Activated CD8-positive, alpha-beta memory T cell treated with anti-CD3 and anti-CD28 coated beads for 36 hours (primary cell): Measurements from ENCODE around the gene MICU1. TPM values are rescaled to one million over a fixed set of nuclear protein-coding genes. Genes with fewer than 3 reads are reported as not detected.

Experiments
- CTCF ChIA-PET: fragments of 350-600 bp; sonication (Branson Sonifier 250); formaldehyde crosslinking; loops from one replicate; lab custom pipeline; 2021; ENCODE audit warnings: antibody characterized with exemption; lab: Charles Lee
- POLR2A ChIA-PET: fragments of 350-600 bp; sonication (Branson Sonifier 250); formaldehyde crosslinking; loops from one replicate; lab custom pipeline; 2021; ENCODE audit warnings: antibody characterized with exemption; lab: Charles Lee
- total RNA-seq, 2 experiments: library from RNA; stranded (reverse); gene quantifications; one replicate each; pipeline ENCODE4 v1.2.3, GENCODE V29; 2021

The MICU1 gene
- total RNA-seq, 2 experiments from 2014 or later, result 24.5 to 27.1 TPM

DNA sequence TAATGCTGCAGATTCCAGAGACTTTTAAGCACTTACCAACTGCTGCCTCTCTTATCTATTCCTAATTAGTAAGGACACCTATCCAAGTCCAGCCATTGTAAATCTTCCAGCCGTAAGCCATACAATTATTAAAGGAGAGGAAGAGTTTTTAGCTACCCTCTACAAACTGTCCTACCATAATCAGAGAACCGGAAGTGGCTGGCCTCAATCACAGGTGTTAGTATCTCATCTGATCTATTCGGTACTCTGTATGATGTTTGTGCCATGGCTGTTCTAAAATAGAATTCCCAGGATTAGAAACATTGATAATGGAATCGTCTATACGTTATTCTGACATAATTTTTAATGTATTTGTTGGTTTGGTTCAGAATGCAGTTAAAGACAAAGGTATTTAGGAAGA lies 102.8 kb downstream of the MICU1 start:
- ChIA-PET POLR2A (no interaction called here), CTCF (interaction anchor here (0.6 kb wide), 1 partner anchor 574 kb away, joined by 3 read pairs; the partner anchor contains the start of gene P4HA1)

DNA sequence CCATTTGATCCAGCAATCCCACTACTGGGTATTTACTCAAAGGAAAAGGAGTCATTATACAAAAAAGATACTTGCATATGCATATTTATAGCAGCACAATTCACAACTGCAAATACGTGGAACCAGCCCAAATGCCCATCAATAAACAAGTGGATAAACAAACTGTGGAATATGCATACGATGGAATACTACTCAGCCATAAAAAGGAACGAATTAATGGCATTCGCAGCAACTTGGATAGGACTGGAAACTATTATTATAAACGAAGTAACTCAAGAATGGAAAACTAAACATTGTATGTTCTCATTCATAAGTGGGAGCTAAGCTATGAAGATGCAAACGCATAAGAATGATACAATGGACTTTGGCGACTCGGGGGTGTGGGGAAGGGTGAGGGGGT lies 108.6 kb downstream of the MICU1 start:
- CTCF ChIA-PET, result no interaction called here

DNA sequence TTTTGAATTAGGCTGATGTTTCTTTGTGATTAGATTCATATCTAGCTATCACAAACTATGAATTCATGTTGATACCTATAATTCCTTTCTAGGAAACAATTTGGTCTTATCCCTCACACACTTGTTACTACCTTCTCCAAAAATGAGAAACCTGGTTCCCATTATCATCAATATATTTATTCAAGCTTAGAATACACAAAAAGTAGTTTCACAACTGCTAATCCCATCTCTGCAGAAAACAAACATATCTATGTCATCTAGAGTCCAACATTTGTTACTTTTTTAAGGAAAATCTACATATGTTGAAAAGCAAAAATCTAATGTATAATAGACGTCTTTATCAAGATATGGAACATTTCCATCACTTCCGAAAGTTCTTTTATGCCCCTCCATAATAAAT lies 110.4 kb downstream of the MICU1 start:
- POLR2A ChIA-PET, result no interaction called here
- CTCF ChIA-PET, result no interaction called here

More for the DNA sequence above, 108.6 kb downstream of the MICU1 start:
- POLR2A ChIA-PET, result no interaction called here

DNA sequence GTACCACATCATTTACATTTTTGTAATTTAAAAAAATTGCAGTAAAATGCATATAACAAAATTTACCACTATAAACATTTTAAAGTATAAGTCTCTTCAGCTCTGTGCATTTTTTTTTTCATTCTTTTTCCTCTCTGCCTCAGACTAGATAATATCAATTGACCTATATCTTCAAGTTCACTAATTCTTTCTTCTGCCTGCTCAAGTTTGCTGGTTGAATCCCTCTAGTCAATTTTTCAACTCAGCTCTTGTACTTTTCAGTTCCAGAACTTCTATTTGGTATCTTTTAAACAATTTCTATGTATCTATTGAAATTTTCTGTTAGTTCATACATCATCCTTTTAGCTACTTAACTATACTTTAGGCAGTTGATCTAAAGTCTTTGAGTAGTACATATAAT lies 112.0 kb downstream of the MICU1 start:
- ChIA-PET CTCF (no interaction called here), POLR2A (no interaction called here)

DNA sequence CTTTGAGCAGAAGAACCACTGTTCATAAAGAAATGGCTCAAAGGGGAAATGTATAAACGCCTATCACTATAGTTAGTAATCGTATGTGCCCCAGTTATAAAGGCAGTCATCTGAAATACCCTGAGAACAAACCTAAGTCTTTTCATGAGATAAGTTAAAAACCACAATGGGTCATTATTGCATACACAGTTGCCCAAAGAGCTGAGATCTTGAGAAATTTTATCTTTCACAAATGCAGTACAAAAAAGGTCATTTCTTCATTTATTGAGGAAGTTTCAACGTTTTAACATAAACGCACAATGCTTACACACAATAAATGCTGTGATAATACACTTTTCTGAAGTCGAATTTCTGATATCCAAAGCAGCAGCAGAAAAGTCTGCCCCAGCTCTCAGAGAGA lies 114.4 kb downstream of the MICU1 start:
- ChIA-PET CTCF (interaction anchor here (0.6 kb wide), 1 partner anchor 38 kb away, joined by 3 read pairs; no protein-coding TSS in a partner anchor), POLR2A (no interaction called here)

DNA sequence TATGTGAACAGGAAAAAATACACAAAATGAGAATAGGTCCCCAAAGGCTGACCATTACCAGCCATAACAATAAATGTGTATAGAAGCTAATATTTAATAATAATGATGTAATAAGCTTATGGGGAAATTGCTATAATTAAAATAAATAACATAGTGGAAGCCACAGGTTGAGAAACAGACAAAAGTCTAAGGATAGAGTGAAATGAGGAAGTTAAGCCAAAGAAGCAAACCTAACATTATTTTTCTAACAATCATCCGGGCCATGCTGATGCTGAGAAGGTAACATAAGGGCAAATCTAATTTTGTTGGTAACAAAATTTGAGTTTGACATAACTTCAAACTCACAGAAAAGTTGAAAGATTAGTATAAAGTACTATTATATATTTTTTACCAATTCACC lies 115.9 kb downstream of the MICU1 start:
- CTCF ChIA-PET, result interaction anchor here (0.5 kb wide), 1 partner anchor 165 kb away, joined by 5 read pairs; no protein-coding TSS in a partner anchor
- POLR2A ChIA-PET, result no interaction called here

DNA sequence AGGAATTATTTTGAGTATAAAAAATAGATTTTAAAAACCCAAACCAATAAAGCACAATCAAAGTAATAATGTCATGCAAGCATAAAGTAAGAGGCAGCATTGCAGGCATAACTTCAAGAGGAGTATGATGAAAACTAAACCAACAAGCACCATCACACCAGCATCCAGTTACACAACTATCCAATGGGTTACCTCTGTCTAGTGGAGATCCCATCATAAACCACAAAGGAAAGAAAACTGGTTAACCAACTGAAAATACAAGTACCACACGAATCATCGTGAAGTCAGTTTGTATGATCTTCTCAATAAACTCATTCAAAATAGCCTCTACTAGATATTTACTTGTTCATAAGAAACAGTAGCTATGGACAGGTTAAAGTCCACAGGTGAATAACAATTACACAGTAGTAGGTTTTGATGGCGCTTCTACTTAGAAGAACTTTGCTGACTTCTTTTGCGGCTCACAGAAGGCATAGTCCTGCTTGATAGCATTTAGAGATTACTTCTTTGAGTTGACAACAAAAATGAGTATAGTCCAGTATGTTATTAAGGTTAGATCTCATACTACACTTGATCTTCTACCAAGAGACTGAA lies 116.6 kb downstream of the MICU1 start:
- CTCF ChIA-PET, result interaction anchor here (0.5 kb wide), 1 partner anchor 166 kb away, joined by 5 read pairs; no protein-coding TSS in a partner anchor
- POLR2A ChIA-PET, result interaction anchor here (0.6 kb wide), 1 partner anchor 649 kb away, joined by 3 read pairs; no protein-coding TSS in a partner anchor

DNA sequence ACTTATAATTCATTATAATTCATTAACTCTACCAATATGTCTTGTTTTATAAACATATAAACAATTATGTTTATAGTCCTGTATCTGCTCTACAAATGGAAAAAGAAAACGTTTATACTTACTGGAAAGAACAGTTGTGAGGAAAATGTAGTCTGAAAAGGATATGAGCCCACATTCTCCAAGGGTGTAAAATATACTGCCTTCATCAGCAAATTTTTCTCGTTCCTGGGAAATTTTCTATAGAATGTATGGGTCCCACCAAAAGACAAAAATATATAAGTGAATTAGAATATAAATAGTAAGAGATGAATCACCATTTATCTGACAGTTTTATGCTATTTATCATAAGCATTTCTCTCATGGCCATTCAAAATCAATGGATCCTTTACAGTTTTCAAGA lies 117.8 kb downstream of the MICU1 start:
- ChIA-PET CTCF (no interaction called here), POLR2A (no interaction called here)

DNA sequence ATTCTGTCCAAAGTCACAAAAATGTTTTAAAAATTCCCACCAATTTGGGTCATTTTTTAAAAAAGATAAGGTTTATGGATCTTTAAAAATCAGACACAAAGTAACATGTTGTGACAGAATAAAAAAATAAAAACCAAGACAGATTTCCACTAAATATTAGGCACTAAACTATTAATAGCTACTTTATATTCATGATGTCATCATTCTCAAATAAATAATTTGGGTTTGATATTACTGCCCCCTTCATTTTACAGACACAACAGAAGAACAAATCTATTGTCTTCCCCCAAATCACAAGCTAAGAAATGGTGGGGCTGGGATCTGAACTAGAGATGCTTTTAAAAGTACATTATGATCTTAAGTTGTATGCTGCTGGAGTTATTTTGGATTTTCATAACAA lies 119.4 kb downstream of the MICU1 start:
- CTCF ChIA-PET, result no interaction called here
- POLR2A ChIA-PET, result no interaction called here

DNA sequence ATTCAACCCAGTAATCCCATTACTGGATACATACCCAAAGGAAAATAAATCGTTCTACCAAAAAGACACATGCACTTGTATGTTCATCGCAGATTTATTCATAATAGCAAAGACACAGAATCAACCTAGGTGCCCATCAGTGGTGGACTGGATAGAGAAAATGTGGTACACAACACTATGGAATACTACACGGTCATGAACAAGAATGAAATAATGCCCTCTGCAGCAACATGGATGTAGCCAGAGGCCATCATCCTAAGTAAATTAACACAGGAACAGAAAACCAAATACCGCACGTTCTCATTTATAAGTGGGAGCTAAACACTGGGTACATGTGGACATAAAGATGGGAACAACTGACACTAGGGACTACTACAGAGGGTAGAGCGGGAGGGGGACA lies 120.4 kb downstream of the MICU1 start:
- CTCF ChIA-PET, result no interaction called here
- POLR2A ChIA-PET, result no interaction called here

DNA sequence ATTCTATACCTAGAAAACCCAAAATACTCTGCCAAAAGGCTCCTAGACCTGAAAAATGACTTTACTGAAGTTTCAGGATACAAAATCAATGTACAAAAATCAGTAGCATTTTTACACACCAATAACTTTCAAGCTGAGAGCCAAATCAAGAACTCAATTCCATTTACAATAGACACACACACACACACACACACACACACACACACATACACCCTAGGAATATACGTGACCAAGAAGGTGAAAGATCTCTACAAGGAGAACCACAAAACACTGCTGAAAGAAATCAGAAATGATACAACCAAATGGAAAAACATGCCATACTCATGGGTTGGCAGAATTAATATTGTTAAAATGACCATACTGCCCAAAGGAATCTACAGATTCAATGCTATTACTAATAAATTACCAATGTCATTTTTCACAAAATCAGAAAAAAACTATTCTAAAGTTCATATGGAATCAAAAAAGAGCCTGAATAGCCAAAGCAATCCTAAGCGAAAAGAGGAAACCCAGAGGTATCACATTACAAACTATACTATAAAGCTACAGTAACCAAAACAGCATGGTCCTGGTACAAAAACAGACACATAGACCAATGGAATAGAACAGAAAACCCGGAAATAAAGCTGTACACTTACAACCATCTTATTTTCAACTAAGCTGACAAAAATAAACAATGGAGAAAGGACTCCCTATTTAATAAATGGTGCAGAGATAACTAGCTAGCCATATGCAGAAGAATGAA lies 122.0 kb downstream of the MICU1 start:
- CTCF ChIA-PET, result no interaction called here

DNA sequence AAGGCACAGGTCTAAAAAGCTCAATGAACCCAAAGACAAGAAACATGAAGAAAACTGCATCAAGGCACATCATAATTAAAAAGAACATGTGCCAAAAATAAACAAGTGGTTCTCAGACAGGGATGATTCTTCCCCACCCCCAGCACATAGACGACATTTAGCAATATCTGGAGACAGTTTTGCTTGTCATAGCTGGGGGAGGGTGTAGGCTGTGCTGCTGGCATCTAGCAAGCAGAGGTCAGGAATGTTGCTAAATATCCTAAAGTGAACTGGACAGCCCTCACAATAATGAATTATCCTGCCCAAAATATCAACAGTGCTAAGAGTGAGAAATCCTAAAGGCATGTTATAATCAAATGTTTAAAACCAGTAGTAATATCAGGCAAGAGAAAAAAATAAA lies 122.6 kb downstream of the MICU1 start:
- ChIA-PET CTCF (no interaction called here), POLR2A (no interaction called here)

More for the DNA sequence above, 122.0 kb downstream of the MICU1 start:
- POLR2A ChIA-PET, result no interaction called here

DNA sequence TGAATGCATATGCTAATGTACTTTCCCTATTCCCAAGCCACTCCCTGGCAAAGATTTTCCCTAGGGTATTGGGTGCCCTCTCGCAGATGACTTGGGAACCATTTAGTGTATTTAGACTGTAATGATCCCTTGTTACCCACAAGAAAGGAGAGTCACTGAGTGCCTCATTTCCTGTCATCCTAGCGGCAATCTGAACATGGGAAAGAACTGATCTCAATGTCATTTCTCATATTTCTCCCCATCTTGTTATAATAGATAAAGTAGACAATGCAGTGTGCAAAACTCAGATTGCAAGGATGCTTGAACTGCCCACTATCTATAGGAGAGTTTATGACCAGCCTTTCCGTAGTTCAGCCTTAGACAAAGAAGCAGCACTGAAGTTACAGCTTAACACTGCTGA lies 123.3 kb downstream of the MICU1 start:
- ChIA-PET CTCF (no interaction called here), POLR2A (no interaction called here)

DNA sequence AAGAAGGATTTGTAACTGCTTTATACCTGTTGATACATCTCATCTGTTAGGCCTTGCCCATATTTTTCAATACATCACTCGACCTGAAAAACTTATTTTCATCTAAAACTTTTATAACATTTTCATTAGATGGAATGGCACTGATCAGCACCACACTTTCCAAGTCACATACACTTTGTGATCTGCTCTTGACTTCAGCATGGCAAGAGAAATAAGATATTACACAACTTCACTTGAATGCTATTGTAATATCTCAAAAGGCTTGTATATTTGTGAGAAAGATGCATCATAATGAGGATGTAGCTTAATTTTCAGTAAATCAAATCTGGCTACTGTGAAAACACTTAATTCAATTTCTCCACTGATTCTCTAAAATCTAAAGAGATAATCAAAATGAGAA lies 126.2 kb downstream of the MICU1 start:
- POLR2A ChIA-PET, result no interaction called here
- CTCF ChIA-PET, result no interaction called here

DNA sequence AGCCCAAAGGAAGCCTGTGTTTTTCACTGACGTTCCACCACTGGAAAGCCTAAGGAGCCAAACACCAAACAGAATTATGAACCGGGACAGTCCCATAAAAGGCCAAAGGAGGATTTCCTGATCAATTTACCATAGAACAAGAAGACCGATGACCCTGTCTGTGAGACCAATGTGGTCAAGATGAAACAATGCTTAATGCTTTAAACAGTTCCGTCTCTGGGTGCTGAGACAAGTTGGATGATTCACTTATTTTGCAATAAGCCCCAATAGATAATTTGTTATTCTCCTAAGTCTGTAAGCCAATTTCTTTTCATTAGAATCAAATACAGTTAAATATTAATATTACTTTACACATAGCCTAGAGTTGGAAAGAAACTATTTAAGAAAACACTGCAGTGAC lies 134.9 kb downstream of the MICU1 start:
- ChIA-PET CTCF (no interaction called here), POLR2A (no interaction called here)

DNA sequence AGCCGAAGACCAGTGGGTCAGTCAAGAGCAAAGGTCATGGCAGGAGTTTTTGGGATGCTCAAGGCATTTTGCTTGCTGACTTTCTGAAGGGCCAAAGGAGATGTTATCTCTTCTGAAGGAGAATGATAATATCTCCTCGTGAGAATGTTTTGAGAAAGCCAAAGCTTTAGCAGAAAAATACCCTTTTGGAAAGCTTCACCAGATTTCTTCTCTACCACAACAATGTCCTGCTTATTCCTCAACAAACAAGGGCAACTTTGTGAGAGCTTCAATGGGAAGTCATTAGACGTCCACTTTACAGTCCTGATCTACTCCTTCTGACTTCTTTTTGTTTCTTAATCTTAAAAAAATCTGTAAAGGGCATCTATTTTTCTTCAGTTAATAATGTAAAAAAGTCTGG lies 138.4 kb downstream of the MICU1 start:
- POLR2A ChIA-PET, result no interaction called here
- CTCF ChIA-PET, result no interaction called here

DNA sequence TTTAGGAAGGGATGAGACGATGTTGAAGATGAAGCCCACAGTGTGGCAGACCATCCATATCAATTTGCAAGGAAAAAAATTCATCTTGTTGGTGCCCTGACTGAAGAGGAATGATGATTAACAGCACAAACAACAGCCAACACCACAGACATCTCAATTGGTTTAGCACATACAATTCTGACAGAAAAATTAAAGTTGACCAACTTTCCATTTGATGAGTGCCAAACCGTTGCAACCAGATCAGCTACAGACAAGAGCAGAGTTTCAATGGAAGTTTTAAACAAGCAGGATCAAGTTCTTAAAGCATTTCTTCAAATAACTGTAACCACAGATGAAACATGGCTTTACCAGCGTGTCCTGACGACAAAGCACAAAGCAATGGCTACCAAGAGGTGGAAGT lies 138.8 kb downstream of the MICU1 start:
- POLR2A ChIA-PET, result no interaction called here
- CTCF ChIA-PET, result no interaction called here

DNA sequence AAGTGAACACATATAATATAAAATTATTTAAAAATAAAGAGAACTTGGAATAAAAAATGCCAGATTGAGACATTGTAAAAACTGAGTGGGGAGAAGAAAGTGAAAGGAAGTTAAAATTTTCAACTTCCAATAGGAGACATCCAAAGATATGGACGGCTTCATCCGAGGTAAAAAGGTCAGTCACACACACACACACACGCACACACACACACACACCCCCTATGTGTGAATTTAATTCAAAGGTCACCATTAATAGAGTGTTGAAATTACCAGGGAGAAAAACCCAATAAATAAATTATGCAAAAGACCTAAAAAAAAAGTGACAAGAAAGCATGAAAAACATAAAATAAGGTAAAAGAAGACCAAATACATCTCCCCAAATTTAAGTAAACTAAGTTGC lies 140.2 kb downstream of the MICU1 start:
- POLR2A ChIA-PET, result no interaction called here

DNA sequence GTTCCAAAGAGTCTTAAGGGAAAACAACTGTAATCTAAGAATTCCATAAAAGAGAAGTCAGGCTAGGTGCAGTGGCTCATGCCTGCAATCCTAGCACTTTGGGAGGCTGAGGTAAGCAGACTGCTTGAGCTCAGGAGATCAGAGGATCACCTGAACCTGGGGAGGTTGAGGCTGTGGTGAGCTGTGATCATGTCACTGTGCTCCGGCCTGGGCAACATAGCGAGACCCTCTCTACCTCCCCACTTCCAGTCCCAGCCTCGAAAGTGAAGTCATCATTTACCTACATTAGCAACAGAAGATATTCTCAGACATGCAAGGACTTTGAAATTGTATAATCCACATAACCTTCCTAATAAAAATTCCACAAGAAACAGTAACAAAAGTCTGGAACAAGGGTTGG lies 141.4 kb downstream of the MICU1 start:
- POLR2A ChIA-PET, result no interaction called here
- CTCF ChIA-PET, result interaction anchor here (0.7 kb wide), 1 partner anchor 246 kb away, joined by 3 read pairs; no protein-coding TSS in a partner anchor

More for the DNA sequence above, 140.2 kb downstream of the MICU1 start:
- CTCF ChIA-PET, result no interaction called here

DNA sequence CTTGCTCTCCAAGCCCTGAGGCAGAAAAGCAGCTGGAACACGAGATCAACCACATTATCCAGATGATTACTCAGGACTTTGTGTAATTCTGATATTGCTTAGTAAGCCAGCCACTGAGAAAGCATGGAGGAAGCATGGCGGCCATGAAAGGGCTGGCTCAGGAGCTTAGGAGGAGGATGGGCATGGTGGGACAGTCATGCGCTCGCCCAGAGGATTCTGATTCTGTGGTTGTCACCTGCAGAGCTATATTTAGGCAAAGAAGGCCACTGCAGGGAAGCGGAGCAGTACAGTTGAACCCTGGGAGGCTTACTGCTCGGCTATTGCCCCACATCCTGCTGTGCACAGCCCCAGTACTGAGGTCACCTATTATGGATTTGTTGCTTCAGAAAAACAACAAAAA lies 142.4 kb downstream of the MICU1 start:
- POLR2A ChIA-PET, result no interaction called here
- CTCF ChIA-PET, result interaction anchor here (0.7 kb wide), 2 partner anchors 65 to 247 kb away, joined by 3 to 4 read pairs; no protein-coding TSS in a partner anchor

DNA sequence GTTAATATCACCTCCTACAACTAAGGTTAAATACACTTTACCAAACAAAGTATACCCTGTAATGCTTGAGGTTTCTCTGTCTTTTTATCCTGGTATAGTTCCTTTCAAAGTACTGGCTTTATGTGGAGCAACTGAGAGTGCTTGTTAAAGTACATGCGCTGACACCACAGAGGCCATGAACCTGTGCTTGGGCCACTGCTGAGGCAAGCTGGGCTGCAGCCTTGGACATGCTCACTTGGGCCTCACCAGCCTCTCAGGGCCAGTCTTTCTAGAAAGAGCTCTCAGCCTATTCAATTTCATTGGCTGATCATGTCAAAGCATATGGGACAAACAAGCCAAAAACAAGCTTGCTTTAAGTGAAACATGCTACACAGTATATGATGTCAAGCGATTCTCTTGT lies 145.0 kb downstream of the MICU1 start:
- ChIA-PET POLR2A (no interaction called here), CTCF (no interaction called here)
